ENCODE measurements around the gene OSBPL7.

The OSBPL7 gene

DNA sequence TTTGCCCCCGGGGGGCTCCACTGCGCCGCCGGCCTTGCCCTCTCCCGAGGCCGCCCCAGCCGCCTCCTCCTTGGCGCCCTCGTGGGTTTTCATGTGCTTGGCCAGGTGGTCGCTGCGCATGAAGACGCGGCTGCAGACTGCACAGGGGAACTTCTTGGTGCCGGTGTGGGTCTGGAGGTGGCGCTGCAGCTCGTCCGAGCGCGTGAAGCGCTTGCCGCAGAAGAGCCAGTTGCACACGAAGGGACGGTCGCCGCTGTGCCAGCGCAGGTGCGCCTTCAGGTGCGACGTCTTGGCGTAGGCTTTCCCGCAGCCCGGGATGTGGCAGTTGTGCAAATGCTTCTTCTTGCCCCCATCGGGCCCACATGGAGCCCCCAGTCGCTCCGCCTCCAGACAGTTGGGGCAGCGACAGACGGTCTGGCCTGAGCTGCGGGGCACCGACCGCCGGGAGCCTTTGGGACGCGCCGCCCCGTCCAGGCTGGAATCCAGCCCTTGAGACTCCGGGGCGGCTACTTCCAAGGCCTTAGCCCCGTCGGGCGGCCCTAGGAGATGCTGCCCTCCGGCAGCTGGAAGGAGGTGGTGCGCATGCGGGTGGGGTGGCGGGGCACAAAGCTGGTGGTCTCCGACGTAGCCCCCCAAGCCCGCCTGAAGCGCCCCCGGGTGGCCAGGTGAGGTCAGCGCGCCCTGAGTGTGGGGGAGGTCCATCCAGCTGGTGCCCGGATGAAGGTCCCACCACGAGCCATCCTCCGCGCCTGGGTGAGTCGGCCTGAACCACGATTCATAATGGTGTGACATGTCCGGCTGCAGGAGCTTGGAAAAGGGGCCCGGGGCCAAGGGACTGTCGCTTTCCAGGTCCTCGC is 26.0 kb upstream of the OSBPL7 start:
- DNase-seq (ENCODE audit: low read depth), result no peak

DNA sequence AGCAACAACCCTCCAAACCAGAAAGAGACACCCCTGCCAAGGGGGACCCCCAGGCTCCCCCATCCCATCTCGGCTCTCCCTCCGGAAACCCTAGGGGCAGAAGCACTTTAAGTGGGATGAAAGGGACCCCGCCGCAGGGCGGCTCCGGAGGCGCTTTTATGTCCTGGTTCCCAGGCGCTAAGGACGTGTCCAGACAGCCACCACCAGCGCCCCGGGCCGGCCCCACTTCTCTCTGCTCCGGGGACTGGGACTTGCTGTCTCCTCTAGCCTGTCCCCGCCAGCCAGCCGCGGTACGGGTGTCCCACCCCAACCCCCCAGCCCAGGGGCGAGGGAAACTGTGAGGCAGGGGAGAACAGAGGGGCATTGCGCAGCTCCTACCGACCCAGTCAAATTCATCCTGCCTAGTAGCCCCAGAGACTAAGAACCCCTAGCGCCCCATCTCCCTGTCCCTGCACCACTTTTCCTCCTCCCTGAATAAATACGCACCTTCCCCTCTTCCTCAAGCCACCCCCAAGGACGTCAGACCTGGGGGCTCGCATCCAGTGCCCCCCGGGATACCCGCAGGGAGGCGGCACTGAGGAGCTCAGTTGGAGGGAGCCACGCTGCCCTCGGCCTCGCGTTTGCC is 25.2 kb upstream of the OSBPL7 start:
- DNase-seq (ENCODE audit: low read depth), result no peak

DNA sequence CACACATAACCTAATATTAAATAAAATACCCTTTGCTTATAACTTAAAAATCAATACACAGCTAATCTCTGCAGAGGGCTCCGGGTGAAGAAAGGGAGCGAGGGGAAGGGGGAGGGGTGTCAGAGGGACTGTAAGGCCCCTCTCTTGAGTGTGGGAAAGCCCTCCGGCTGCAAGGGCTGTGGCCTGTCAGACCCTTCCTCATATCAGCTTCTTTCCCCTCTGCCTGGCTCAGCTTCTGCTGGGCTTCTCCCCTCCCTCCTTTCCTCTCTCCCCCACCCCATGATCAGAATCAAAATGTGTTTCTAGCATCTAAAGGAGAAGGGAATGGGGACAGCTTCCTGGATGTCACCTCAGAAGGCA is 24.1 kb upstream of the OSBPL7 start:
- DNase-seq (ENCODE audit: low read depth), result no peak

DNA sequence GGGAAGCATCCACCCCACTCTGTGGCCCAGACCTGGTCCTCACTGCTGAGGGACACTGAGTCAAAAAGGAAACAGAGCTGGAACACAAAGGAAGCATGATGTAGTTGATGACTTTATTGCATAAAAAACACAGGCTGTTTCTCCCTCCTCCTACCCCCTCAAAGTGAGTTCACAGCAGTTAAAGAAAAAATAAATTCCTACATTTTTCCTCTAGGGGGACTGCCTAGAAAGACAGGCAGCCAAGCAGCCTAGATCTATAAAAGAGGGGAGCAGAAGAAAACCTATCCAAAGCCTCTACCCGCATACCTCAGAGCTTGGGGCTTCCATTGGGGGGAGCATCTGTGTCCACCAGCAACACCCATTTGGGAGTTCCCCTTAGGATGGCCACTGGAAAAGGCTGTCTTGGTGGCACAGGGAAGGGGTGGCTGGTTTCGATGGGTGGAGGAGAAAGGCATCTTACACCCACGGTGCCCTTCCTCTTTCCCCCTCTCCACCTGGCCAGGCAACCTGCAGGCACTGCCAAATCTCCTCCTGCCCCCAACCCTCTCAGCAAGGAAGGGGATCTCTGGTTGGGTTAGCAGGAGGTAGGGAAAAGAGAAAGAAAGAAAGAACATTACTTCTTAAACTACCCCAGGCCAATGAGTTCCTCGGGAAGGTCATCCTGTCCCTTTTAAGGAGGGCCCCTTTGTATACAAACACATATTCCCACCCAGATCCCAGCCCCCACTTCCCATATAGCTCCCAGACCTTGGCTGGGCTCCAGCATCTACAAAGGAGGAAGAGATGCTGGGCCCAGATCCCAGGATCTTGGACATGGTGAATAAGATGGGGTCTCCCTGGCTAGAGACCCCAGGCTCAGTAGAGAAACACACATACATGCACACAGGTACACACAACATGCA is 23.5 kb upstream of the OSBPL7 start:
- DNase-seq (ENCODE audit: low read depth), result no peak

DNA sequence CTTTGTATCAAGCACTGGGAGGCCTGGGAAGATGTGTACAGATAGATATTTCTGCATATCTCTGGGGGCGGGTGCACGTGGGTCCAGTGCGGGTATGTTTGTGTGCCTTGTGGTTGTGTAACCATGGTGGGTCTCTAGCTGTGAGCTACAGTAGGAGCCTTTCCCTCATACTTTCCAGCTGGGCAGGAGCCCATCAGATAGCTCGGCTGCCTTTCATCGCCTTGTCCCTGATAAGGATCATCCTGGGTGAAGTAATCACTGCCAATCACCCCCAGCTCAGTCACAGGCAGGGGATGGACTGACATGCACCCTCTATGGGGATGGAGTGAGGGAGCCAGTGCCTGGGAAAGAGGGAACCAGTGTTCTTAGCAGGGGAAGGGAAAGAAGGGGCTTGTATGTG is 22.6 kb upstream of the OSBPL7 start:
- DNase-seq (ENCODE audit: low read depth), result no peak

DNA sequence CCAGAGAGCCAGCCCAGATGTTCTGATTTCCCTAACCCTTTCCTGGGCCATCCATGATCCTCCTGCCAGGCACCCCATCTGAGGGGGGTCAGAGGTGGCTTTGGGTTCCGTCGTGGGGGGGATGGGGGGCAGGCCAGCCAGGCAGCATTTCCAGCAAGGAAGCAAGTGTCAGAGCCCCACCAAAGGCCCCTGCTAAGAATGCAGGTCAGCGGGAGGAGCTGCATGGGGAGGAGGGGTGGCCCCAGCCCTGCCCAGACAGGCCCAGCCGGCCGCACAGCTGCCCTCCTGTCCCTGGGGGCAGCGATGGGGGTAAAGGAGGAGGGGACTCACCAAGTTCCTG is 21.8 kb upstream of the OSBPL7 start:
- DNase-seq (ENCODE audit: low read depth), result no peak

DNA sequence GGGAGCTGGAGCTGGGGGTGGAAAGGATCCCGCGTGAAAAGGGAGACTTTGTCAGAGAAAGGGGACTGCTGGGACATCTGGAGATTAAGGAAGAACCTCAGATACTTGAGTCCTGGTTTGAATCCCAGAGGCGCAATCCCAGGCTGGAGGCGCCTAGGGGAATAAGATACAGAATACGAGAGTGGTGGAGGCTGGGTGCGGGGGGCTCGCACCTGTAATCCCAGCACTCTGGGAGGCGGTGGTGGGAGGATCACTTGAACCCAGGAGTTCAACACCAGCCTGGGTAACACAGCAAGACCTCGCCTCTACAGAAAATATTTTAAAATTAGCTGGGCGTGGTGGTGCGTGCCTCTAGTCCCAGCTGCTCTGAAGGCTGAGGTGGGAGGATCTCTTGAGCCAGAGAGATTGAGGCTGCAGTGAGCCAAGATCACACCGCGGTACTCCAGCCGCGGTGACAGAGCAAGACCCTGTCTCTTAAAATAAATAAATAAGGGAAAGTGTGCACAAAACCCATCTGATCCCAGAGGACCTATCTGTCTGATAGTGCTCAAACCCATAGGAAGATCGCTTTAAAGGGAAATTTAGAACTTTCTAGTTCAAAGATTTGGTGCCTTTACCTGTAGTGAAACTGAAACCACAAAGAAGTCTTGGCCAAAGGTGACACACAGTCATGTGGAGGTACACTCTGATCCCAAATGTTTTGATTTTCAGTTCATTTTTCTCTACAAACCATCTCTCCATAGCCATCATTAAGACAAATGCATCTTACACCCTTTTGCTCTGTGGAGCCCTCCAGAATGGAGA is 20.1 kb upstream of the OSBPL7 start:
- DNase-seq (ENCODE audit: low read depth), result no peak

DNA sequence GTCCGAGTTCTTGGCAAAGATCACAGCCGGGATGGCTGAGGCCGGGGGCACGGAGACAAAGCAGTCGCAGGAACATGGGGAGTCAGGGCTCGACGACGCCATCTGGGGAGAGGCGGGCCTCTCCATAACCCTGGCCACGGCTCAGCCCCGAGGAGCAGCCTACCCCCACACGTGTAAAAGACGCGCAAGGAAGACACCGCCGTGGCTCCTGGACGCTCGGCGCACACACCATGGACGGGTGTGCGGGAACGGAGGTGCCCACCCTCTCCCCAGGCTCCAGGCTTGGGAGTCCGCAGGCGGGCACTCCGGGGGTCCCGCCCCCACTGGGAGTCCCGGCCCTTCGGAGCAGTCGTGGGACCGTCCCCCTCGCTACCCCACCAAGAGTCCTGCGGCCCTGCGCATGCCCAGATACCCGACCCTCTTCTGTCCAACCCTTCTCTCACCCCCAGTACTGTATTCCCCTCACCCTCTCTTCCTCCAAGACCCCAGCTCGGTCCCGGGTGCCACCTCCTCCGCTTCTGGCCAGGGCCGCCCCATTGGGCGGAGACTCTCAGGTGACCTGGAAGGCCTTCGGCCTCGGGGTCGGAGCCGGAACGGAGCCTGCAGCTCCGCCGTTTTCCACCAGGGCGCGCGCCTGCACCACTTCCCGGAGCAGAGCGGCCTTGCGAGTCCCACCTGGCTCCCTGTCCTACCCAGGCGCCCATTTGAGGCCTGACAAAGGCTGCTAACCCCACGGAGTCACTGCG is 19.3 kb upstream of the OSBPL7 start, which contains the start of gene SCRN2:
SCRN2 (minus strand) TSS at position 532 of the 746 bp plus-strand sequence; CDS start at position 102, 430 bp downstream.
- DNase-seq (ENCODE audit: low read depth), result peak; percentile 89

DNA sequence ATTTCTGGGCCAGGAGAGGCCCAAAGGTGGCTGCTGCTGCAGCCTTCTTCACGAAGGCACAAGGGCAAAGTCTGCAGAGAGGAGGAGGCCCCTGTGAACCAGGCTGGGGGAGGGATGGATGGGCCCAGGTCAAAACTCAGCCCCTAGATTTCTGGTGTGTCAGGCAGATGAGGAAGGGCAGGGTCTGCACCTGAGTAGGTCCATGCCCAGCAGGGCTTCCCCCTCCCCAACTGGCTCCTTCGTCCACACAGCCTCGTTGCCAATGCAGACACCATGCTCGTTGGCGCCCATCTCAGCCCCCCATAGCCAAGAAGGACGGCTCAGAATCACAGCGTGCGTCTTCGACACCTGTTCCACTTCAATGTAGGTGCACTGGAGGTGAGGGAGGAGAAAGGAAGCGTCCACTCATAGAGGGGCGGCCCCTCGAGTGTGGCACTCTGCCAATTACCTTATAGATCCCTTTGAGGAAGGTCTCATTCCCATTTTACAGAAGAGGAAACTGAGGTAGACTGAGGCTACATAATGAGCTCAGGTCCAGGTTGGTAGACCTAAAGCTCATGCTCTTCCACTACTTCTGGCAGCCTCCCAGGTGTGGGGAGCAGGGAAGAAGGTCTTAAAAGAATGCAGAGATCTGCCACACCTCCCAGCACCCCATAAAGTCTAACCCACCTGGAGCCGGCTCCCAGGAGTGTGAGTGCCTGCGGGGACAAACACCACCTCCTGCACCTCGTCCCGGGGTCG is 18.6 kb upstream of the OSBPL7 start:
- no peak for DNase-seq (ENCODE audit: low read depth)

DNA sequence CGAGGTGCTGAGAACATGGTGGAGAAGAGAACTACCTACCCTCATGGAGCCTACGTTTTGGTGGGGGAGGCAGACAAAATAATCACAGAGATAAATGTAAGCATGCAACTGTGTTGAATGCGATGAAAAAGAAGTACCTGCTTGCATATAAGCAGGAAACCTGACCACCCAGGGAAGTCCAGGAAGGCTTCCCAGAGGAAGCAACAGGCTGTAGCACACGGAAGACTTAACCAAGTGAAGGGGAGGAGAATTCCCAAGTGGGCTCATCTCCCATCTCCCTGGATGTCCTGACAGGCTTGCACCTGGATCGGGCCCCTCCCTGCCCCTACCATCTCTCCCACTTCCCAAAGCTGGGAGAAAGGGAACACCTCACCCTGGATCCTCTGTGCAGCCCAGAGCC is 17.5 kb upstream of the OSBPL7 start:
- DNase-seq (ENCODE audit: low read depth), result no peak

DNA sequence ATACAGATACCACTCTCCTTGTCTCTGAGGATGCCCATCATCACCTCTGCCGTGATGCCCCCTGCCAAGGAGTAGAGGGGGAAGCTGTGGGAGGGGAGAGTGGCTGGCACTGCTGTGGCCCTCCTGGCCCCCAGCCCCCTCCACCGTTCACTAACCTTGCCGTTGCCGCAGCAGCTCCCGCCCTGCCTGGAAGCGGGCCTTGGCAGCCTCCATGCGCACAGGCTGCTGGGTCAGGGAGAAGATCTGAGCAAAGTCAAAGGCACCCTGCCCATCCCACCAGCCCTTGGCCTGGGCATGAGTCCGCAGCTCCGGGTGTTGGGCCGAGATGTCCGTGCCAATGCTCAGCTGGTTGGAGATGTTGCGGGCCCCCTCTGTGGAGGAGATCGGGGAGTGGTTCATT is 17.0 kb upstream of the OSBPL7 start:
- DNase-seq (ENCODE audit: low read depth), result no peak

DNA sequence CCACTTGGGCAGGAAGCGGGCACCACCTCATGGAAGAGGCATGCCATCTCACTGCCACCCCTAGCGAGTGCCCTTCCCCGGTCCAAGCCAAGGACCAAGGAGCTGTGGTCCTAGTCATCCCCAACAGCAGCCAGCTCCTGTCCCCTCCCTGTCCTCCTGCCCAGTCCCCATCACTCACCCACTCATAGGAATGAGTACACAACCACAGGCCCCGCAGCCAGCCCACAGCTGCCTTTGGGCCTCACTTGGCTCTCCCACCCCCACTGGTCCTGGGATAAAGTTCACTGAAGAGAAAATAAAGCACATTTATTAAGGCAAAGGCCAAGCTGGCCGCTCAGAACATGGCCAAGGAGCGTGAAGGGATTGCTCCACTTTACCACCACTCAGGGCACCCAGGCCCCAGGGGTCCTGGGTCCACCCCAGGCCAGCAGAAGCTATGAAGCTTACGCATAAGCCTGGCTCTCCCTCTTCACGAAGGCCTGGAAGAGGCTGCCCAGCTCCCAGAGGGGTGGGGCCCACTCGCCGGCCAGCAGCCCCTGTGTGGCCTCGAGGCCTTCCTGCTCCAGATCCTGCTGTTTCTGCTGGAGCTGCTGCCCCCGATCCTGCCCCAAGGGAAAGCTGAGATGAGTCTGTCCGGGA is 15.9 kb upstream of the OSBPL7 start:
- no peak for DNase-seq (ENCODE audit: low read depth)

DNA sequence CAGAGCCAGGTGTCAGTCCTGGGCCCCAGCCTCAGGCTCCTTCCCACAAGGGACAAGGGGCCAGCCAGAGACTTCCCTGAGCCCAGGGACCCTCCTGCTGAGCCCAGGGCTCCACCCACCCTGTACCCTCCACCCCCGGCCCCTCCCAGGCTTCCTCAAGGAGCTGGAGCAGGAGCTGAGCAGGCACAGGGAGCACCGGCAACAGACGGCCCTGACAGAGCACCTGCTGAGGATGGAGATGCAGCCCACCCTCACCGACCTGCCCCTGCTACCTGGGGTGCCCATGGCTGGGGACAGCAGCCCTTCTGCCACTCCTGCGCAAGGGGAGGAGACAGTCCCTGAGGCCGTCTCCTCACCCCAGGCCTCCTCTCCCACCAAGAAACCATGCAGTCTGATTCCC is 15.0 kb upstream of the OSBPL7 start:
- DNase-seq (ENCODE audit: low read depth), result no peak

DNA sequence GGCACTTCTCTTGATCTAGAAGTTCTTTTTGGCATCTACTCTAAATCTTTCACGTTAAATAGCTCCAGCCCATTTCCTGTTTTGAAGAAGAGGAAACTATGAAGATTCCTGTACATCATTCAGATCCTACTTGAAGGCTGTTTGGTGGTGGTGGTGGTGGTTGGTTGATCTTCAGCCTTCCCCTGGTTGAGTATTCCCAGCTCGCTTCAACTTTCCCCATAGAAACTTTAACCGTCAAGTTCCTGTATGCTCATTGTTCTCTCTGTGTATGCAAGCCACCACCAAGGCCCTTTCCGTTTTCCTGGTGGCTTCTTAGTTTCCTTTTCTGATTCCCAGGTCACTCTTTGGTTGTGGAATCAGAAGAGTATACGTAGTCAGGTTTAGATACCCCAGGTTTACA is 13.2 kb upstream of the OSBPL7 start:
- DNase-seq (ENCODE audit: low read depth), result no peak

DNA sequence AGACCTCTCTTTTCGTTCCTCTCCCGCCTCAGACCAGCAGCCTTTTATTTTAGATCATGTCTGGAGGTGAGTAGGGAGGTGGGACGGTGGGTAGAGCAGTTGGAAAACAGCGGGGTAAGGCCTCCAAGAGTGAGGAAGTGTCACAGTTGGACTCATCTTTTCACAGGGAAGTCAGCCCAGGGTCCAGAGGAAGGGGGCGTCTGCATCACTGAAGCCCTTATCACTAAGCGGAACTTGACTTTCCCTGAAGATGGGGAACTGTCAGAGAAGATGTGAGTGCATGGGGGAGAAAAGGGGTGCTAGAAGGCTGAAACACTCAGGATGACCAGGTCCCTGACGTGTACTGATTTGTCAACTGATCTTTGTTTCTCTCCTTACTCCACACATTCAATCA is 10.3 kb upstream of the OSBPL7 start:
- no peak for DNase-seq (ENCODE audit: low read depth)

DNA sequence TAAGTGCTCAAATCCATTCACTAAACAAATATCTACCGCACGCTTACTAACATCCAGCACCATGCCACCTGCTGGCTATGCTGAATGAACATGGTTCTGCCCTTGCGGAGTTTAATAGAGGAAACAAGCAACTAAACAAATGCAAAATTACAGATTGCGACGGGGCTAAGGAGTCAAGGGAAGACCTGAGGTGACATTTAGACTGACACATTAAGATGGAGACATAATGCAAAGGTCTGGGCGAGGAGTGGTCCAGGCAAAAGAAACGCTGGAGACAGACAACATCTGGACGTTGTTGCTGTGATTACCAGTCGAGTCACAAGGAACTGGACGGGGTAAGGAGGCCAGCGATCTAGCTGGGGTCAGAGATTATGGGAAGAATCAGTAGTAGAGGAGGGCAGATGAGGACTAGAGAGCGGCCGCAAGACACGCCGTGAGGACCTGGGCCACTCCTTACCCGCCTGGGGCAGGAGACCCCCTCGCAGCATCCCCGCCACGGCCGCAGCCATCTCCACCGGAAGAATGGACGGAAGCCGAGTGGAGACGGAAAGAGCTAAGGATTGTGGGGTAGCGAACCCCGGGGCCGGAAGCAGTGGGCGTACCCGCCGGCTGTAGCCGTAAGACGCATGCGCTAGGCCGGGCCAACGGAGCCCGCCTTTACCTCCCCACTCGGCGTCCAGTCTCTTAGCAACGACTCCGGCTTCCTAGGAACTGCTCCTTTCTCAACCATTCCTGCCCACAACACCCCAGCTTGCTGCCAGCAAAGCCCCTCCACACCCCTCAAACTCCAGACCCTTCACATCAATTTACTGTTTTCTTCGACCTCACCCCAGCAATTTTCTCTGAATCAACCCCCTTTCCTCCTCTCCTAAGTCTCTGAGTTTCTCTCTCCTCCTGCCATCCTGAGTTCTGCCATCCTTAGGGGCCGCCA is 9.7 kb upstream of the OSBPL7 start, which contains the start of the genes LRRC46 and MRPL10:
LRRC46 (plus strand) TSS at position 668 of the 931 bp plus-strand sequence. CDS start 320 bp downstream, outside the sequence.
MRPL10 (minus strand) TSS at position 539 of the 931 bp plus-strand sequence; CDS start at position 509, 30 bp downstream.
- DNase-seq (ENCODE audit: low read depth), result peak; percentile 86

DNA sequence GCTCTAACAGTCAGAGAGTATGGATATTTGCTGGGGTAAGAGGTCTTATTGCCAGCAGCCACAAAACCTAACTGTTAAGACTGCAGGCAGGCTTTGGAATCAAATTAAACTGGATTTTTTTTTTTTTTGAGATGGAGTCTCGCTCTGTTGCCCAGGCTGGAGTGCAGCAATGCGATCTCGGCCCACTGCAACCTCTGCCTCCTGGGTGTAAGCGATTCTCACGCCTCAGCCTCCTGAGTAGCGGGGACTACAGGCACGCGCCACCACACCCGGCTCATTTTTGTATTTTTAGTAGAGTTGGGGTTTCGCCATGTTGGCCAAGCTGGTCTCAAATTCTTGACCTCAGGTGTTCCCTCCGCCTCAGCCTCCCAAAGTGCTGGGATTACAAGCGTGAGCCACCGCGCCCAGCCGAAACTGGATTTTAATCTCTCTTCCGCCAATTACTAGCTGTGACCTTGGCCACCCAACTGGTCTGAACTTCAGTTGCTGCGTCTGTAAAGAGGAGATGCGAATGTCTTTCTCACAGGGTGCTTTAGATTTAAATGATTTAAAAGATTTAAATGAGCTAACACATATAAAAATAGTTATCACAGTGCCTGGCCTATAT is 8.9 kb upstream of the OSBPL7 start:
- no peak for DNase-seq (ENCODE audit: low read depth)

DNA sequence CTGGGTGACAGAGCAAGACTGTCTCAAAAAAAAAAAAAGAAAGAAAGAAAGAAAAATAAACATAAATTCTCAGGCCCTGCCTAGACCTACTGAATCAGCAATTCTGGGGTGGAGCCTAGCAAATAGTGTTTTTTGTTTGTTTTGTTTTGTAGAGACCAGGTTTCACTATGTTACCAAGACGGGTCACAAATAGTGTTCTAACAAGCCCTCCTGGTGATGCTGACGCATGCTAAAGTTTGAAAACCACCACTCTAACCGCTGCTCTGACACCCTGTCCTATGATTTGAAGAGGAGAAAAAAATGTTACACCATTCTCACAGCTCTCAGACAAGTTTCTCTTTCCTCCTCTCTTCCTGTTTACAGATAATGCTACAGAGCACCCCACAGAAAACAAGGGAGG is 8.3 kb upstream of the OSBPL7 start:
- no peak for DNase-seq (ENCODE audit: low read depth)
